Astrocyte (in vitro differentiated cells and primary cell): ENCODE data around the gene MAMLD1. TPM values are rescaled to one million over a fixed set of nuclear protein-coding genes. Genes with fewer than 3 reads are reported as not detected.

Source experiments
- DNase-seq: peaks from one replicate; pipeline ENCODE4 v3.0.0-alpha.2; 2010; ENCODE audit warnings: low read depth
- FAIRE-seq: peaks from 2 replicates; lab custom pipeline; 2011; peaks lifted over from hg19 to GRCh38; lab: Jason Lieb, UNC
- H2AFZ ChIP-seq: 2 replicates; pipeline ENCODE4 v1.6.0; 2012; ENCODE audit warnings: low read depth, low read length, inconsistent platforms
- H3K27ac ChIP-seq: 2 replicates; pipeline ENCODE4 v1.5.1; 2011; ENCODE audit warnings: low read depth, low read length, inconsistent platforms
- H3K27me3 ChIP-seq: 2 replicates; pipeline ENCODE4 v1.6.0; 2011; ENCODE audit warnings: low read length, inconsistent platforms; ENCODE audit not compliant: insufficient read depth
- H3K36me3 ChIP-seq: 2 replicates; pipeline ENCODE4 v1.5.1; 2011; ENCODE audit warnings: low read length, inconsistent platforms; ENCODE audit not compliant: insufficient read depth
- H3K4me1 ChIP-seq: 2 replicates; pipeline ENCODE4 v1.5.1; 2011; ENCODE audit warnings: low read length, inconsistent platforms; ENCODE audit not compliant: insufficient read depth
- H3K4me2 ChIP-seq: 2 replicates; pipeline ENCODE4 v1.6.0; 2012; ENCODE audit warnings: low read length, inconsistent platforms
- H3K4me3 ChIP-seq: 2 replicates; pipeline ENCODE4 v1.5.1; 2011; ENCODE audit warnings: low read depth, mild to moderate bottlenecking, low read length, inconsistent platforms; ENCODE audit not compliant: insufficient read depth
- H3K79me2 ChIP-seq: 2 replicates; pipeline ENCODE4 v1.6.0; 2012; ENCODE audit warnings: mild to moderate bottlenecking, low read length, inconsistent platforms; ENCODE audit not compliant: insufficient read depth
- H3K9ac ChIP-seq: 2 replicates; pipeline ENCODE4 v1.6.0; 2012; ENCODE audit warnings: mild to moderate bottlenecking, low read length, inconsistent platforms
- H3K9me3 ChIP-seq: 2 replicates; pipeline ENCODE4 v1.5.1; 2012; ENCODE audit warnings: low read depth, mild to moderate bottlenecking, low read length, inconsistent platforms; ENCODE audit not compliant: insufficient read depth
- H4K20me1 ChIP-seq: 2 replicates; pipeline ENCODE4 v1.6.0; 2012; ENCODE audit warnings: low read length, inconsistent platforms; ENCODE audit not compliant: insufficient read depth
- H3K27ac Mint-ChIP-seq: one replicate; pipeline ENCODE4 v1.8.0; 2021; ENCODE audit warnings: mild to moderate bottlenecking, mixed read lengths; ENCODE audit not compliant: unreplicated experiment
- H3K27me3 Mint-ChIP-seq: one replicate; pipeline ENCODE4 v1.8.0; 2021; ENCODE audit warnings: low read depth, mixed read lengths; ENCODE audit not compliant: unreplicated experiment
- H3K36me3 Mint-ChIP-seq: one replicate; pipeline ENCODE4 v1.8.0; 2021; ENCODE audit warnings: low read depth, mixed read lengths; ENCODE audit not compliant: unreplicated experiment
- H3K4me1 Mint-ChIP-seq: one replicate; pipeline ENCODE4 v1.8.0; 2021; ENCODE audit warnings: low read depth, mixed read lengths; ENCODE audit not compliant: unreplicated experiment
- H3K4me3 Mint-ChIP-seq: one replicate; pipeline ENCODE4 v1.8.0; 2021; ENCODE audit warnings: mild to moderate bottlenecking, moderate library complexity, mixed read lengths; ENCODE audit not compliant: unreplicated experiment
- H3K9me3 Mint-ChIP-seq: one replicate; pipeline ENCODE4 v1.8.0; 2021; ENCODE audit warnings: mild to moderate bottlenecking, mixed read lengths; ENCODE audit not compliant: unreplicated experiment
- EZH2 ChIP-seq: IDR thresholded peaks from 2 replicates; pipeline ENCODE4 v1.6.1; 2012; ENCODE audit warnings: mild to moderate bottlenecking, low read length, inconsistent platforms; ENCODE audit not compliant: insufficient read depth
- total RNA-seq: library from RNA; stranded (reverse); gene quantifications from 2 replicates; pipeline ENCODE4 v1.2.1, GENCODE V29; 2021
- TF ChIP-seq, protein P1 (sequence below): IDR thresholded peaks from 2 replicates; pipeline ENCODE4 v1.5.1; 2011; ENCODE audit warnings: low read depth, mild to moderate bottlenecking, inconsistent platforms, low read length, moderate library complexity; ENCODE audit not compliant: insufficient read depth

The MAMLD1 gene
- total RNA-seq, 1 donor from 2014 or later, result 6.6 TPM

GRCh38 chrX:150525061-150525919, 162.2 kb downstream of the MAMLD1 start:
- DNase-seq, result no peak

DNA sequence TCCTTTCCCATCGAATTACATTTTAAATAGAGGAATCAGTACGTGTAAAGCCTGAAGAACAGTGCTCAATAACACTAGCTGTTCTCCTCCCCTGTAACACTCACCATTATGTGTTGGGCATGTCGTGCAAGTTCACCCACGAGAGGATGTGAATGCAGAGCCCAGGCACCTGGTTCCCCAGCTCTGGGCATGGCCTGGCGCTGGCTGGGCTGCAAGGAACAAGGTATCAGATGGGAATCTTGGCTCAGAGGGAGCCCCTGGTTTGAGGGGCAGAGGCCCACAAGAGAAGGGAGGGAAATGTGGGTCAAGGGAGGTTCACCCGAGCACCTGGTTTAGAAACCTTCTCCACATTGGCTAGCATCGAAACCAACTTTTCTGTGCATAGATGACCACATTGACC, 163.6 kb downstream of the MAMLD1 start:
- no peaks in the 10 kb centered on the region for H3K4me1 ChIP-seq
- H3K36me3 Mint-ChIP-seq, result no peaks in the 10 kb centered on the region
- H3K4me1 Mint-ChIP-seq, result no peaks in the 10 kb centered on the region
- H3K79me2 ChIP-seq, result no peaks in the 10 kb centered on the region
- H3K9me3 Mint-ChIP-seq, result peaks cover 2% of the 10 kb centered on the region
- H3K36me3 ChIP-seq, result no peaks in the 10 kb centered on the region
- H2AFZ ChIP-seq, result no peak overlapping the region
- no peak overlapping the region for H3K4me3 Mint-ChIP-seq
- H3K27me3 ChIP-seq, result no peaks in the 10 kb centered on the region
- no peak overlapping the region for H3K9ac ChIP-seq
- no peaks in the 10 kb centered on the region for H4K20me1 ChIP-seq
- H3K9me3 ChIP-seq, result no peaks in the 10 kb centered on the region
- TF ChIP-seq, protein P1, sequence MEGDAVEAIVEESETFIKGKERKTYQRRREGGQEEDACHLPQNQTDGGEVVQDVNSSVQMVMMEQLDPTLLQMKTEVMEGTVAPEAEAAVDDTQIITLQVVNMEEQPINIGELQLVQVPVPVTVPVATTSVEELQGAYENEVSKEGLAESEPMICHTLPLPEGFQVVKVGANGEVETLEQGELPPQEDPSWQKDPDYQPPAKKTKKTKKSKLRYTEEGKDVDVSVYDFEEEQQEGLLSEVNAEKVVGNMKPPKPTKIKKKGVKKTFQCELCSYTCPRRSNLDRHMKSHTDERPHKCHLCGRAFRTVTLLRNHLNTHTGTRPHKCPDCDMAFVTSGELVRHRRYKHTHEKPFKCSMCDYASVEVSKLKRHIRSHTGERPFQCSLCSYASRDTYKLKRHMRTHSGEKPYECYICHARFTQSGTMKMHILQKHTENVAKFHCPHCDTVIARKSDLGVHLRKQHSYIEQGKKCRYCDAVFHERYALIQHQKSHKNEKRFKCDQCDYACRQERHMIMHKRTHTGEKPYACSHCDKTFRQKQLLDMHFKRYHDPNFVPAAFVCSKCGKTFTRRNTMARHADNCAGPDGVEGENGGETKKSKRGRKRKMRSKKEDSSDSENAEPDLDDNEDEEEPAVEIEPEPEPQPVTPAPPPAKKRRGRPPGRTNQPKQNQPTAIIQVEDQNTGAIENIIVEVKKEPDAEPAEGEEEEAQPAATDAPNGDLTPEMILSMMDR, result no peak
- TF ChIP-seq EZH2, result no peak
- H3K27ac Mint-ChIP-seq, result no peak overlapping the region
- H3K27ac ChIP-seq, result no peak overlapping the region
- FAIRE-seq (no peak), DNase-seq (no peak)
- H3K4me3 ChIP-seq, result no peak overlapping the region
- no peak overlapping the region for H3K4me2 ChIP-seq
- peaks cover 11% of the 10 kb centered on the region for H3K27me3 Mint-ChIP-seq

More at GRCh38 chrX:150525061-150525919, 162.2 kb downstream of the MAMLD1 start:
- H3K4me1 Mint-ChIP-seq, result no peaks in the 10 kb centered on the region
- no peaks in the 10 kb centered on the region for H3K79me2 ChIP-seq
- H3K27me3 ChIP-seq, result no peaks in the 10 kb centered on the region
- H4K20me1 ChIP-seq, result no peaks in the 10 kb centered on the region
- H3K9me3 Mint-ChIP-seq, result peaks cover 2% of the 10 kb centered on the region
- no peak overlapping the region for H3K4me3 Mint-ChIP-seq
- H2AFZ ChIP-seq, result no peak overlapping the region
- peaks cover 11% of the 10 kb centered on the region for H3K27me3 Mint-ChIP-seq
- TF ChIP-seq, protein P1, result no peak
- TF ChIP-seq EZH2, result no peak
- no peaks in the 10 kb centered on the region for H3K36me3 Mint-ChIP-seq
- no peaks in the 10 kb centered on the region for H3K9me3 ChIP-seq
- no peaks in the 10 kb centered on the region for H3K4me1 ChIP-seq
- H3K27ac Mint-ChIP-seq, result no peak overlapping the region
- H3K36me3 ChIP-seq, result no peaks in the 10 kb centered on the region
- FAIRE-seq, result no peak
- H3K4me3 ChIP-seq, result no peak overlapping the region
- H3K9ac ChIP-seq, result no peak overlapping the region
- no peak overlapping the region for H3K4me2 ChIP-seq
- H3K27ac ChIP-seq, result no peak overlapping the region

- H3K4me3 ChIP-seq, result no peak overlapping the region
- Mint-ChIP-seq H3K36me3 (no peaks in the 10 kb centered on the region), H3K9me3 (peaks cover 3% of the 10 kb centered on the region), H3K27ac (no peak overlapping the region), H3K4me3 (no peak overlapping the region), H3K4me1 (no peaks in the 10 kb centered on the region), H3K27me3 (peaks cover 11% of the 10 kb centered on the region)
- no peak overlapping the region for H2AFZ ChIP-seq
- no peaks in the 10 kb centered on the region for H3K9me3 ChIP-seq
- DNase-seq (no peak), FAIRE-seq (no peak)
- TF ChIP-seq, protein P1, result no peak
- no peak for TF ChIP-seq EZH2
- H4K20me1 ChIP-seq, result no peaks in the 10 kb centered on the region
- H3K4me1 ChIP-seq, result no peaks in the 10 kb centered on the region
- no peak overlapping the region for H3K4me2 ChIP-seq
- H3K9ac ChIP-seq, result no peak overlapping the region
- H3K27me3 ChIP-seq, result no peaks in the 10 kb centered on the region
- no peak overlapping the region for H3K27ac ChIP-seq
- no peaks in the 10 kb centered on the region for H3K79me2 ChIP-seq
- no peaks in the 10 kb centered on the region for H3K36me3 ChIP-seq
These were observed 164.0 kb downstream of the MAMLD1 start for GRCh38 chrX:150527108-150527507.
